Lower leg skin (tissue), 3 donors: ENCODE results near the gene SPON1.

Experiments used
- POLR2A ChIP-seq, 2 donors: fragments of 450-650 bp; IDR thresholded peaks; one replicate each; pipeline ENCODE4 v1.6.1; 2016 to 2017; ENCODE audit warnings: antibody characterized with exemption in 2 of 2, mild to moderate bottlenecking in 1 of 2, moderate library complexity in 1 of 2
- TF ChIP-seq, protein P1 (sequence below), 3 donors: fragments of 450-650 bp; IDR thresholded peaks; one replicate each; pipeline ENCODE4 v1.5.1; 2016; ENCODE audit warnings: antibody characterized with exemption in 3 of 3, mild to moderate bottlenecking in 3 of 3, moderate library complexity in 2 of 3

- TF ChIP-seq, protein P1, sequence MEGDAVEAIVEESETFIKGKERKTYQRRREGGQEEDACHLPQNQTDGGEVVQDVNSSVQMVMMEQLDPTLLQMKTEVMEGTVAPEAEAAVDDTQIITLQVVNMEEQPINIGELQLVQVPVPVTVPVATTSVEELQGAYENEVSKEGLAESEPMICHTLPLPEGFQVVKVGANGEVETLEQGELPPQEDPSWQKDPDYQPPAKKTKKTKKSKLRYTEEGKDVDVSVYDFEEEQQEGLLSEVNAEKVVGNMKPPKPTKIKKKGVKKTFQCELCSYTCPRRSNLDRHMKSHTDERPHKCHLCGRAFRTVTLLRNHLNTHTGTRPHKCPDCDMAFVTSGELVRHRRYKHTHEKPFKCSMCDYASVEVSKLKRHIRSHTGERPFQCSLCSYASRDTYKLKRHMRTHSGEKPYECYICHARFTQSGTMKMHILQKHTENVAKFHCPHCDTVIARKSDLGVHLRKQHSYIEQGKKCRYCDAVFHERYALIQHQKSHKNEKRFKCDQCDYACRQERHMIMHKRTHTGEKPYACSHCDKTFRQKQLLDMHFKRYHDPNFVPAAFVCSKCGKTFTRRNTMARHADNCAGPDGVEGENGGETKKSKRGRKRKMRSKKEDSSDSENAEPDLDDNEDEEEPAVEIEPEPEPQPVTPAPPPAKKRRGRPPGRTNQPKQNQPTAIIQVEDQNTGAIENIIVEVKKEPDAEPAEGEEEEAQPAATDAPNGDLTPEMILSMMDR (IDR thresholded peaks at IDR 0.05) = no peak
- no peak for TF ChIP-seq POLR2A (IDR thresholded peaks at IDR 0.05)
These were observed 39.1 kb downstream of the SPON1 start for GRCh38 chr11:14001597-14001996.
